NT2/D1 (cell line): ENCODE data around the gene HLX.

ENCODE experiments used
- SUZ12 ChIP-seq: IDR thresholded peaks from 2 replicates; pipeline ENCODE4 v1.6.1; 2011; ENCODE audit not compliant: insufficient read length, insufficient read depth; ENCODE audit errors: extremely low read depth
- YY1 ChIP-seq: IDR thresholded peaks from 2 replicates; pipeline ENCODE4 v1.6.1; 2011; ENCODE audit not compliant: insufficient read length, insufficient read depth
- ZNF274 ChIP-seq: IDR thresholded peaks from 2 replicates; pipeline ENCODE4 v1.6.1; 2011; ENCODE audit warnings: mild to moderate bottlenecking, low read depth, low read length

GRCh38 chr1:220921498-220921897, 42.3 kb downstream of the HLX start:
- no peak for TF ChIP-seq SUZ12
- no peak for TF ChIP-seq ZNF274
- TF ChIP-seq YY1 = no peak
